ENCODE data around the gene GTF2H4. TPM values are rescaled to one million over a fixed set of nuclear protein-coding genes. Genes with fewer than 3 reads are reported as not detected.

Gene GTF2H4
- polyA plus RNA-seq, 1 donor from 2014 or later: 101 TPM

DNA sequence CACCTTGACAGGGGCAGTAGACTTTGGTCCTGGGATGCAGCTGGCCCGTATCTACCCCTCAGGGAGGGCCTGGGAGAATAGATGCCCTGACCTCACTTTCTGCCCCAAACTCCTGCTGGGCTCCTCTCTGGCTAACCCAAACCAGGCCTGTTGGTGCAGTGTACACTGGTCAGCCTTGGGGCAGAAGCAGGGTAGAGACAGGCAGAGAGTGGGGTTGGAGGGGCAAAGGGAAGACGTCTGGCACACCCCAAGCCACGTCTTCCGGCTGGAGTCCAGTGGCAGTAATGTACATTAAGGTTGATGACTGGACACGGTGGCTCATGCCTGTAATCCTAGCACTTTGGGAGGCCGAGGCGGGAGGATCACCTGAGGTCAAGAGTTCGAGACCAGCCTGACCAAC lies 14.3 kb upstream of the GTF2H4 start:
- no peak overlapping the region for H2AFZ ChIP-seq (ENCODE audit: low read depth, low read length)
- H3K9me2 ChIP-seq (ENCODE audit: insufficient read depth, low read length): no peaks in the 10 kb centered on the region
- H3K4me3 ChIP-seq (ENCODE audit: low read length): no peak overlapping the region
- H4K20me1 ChIP-seq (ENCODE audit: insufficient read depth): peaks cover 5% of the 10 kb centered on the region
- H3K27ac ChIP-seq (ENCODE audit: low read length): no peak overlapping the region
- no peaks in the 10 kb centered on the region for H3F3A ChIP-seq (ENCODE audit: insufficient read depth, low read length, poor library complexity, severe bottlenecking)
- no peak overlapping the region for H3K9ac ChIP-seq (ENCODE audit: low read length)
- no peaks in the 10 kb centered on the region for H3K27me3 ChIP-seq (ENCODE audit: insufficient read depth, low read depth, low read length)
- no peak for TF ChIP-seq MXI1 (conservative IDR thresholded peaks at IDR 0.05; ENCODE audit: poor library complexity, severe bottlenecking)
- TF ChIP-seq RAD21 (conservative IDR thresholded peaks at IDR 0.05): no peak
- TF ChIP-seq POLR2AphosphoS5 (IDR thresholded peaks at IDR 0.05): no peak
- no peak for TF ChIP-seq SMC3 (conservative IDR thresholded peaks at IDR 0.05; ENCODE audit: poor library complexity)
- TF ChIP-seq EP300 (conservative IDR thresholded peaks at IDR 0.05; ENCODE audit: poor library complexity, severe bottlenecking): no peak
- TF ChIP-seq, protein P1, sequence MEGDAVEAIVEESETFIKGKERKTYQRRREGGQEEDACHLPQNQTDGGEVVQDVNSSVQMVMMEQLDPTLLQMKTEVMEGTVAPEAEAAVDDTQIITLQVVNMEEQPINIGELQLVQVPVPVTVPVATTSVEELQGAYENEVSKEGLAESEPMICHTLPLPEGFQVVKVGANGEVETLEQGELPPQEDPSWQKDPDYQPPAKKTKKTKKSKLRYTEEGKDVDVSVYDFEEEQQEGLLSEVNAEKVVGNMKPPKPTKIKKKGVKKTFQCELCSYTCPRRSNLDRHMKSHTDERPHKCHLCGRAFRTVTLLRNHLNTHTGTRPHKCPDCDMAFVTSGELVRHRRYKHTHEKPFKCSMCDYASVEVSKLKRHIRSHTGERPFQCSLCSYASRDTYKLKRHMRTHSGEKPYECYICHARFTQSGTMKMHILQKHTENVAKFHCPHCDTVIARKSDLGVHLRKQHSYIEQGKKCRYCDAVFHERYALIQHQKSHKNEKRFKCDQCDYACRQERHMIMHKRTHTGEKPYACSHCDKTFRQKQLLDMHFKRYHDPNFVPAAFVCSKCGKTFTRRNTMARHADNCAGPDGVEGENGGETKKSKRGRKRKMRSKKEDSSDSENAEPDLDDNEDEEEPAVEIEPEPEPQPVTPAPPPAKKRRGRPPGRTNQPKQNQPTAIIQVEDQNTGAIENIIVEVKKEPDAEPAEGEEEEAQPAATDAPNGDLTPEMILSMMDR (IDR thresholded peaks at IDR 0.05; ENCODE audit: poor library complexity, severe bottlenecking): no peak
- TF ChIP-seq, protein P2, sequence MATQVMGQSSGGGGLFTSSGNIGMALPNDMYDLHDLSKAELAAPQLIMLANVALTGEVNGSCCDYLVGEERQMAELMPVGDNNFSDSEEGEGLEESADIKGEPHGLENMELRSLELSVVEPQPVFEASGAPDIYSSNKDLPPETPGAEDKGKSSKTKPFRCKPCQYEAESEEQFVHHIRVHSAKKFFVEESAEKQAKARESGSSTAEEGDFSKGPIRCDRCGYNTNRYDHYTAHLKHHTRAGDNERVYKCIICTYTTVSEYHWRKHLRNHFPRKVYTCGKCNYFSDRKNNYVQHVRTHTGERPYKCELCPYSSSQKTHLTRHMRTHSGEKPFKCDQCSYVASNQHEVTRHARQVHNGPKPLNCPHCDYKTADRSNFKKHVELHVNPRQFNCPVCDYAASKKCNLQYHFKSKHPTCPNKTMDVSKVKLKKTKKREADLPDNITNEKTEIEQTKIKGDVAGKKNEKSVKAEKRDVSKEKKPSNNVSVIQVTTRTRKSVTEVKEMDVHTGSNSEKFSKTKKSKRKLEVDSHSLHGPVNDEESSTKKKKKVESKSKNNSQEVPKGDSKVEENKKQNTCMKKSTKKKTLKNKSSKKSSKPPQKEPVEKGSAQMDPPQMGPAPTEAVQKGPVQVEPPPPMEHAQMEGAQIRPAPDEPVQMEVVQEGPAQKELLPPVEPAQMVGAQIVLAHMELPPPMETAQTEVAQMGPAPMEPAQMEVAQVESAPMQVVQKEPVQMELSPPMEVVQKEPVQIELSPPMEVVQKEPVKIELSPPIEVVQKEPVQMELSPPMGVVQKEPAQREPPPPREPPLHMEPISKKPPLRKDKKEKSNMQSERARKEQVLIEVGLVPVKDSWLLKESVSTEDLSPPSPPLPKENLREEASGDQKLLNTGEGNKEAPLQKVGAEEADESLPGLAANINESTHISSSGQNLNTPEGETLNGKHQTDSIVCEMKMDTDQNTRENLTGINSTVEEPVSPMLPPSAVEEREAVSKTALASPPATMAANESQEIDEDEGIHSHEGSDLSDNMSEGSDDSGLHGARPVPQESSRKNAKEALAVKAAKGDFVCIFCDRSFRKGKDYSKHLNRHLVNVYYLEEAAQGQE (IDR thresholded peaks at IDR 0.05; ENCODE audit: borderline replicate concordance): no peak
- no peak for TF ChIP-seq TAF1 (IDR thresholded peaks at IDR 0.05; ENCODE audit: low read depth)
- TF ChIP-seq EZH2 (IDR thresholded peaks at IDR 0.05; ENCODE audit: borderline replicate concordance, insufficient read depth, low read length, poor library complexity, severe bottlenecking): no peak
- no peak overlapping the region for H3K4me2 ChIP-seq (ENCODE audit: low read length)
- H3K9me3 ChIP-seq (ENCODE audit: low read length): no peaks in the 10 kb centered on the region
- peaks cover 28% of the 10 kb centered on the region for H3K79me2 ChIP-seq (replicated peaks; ENCODE audit: insufficient read depth, low read length)
- H3K36me3 ChIP-seq (ENCODE audit: insufficient read depth, low read length): peaks cover 10% of the 10 kb centered on the region

DNA sequence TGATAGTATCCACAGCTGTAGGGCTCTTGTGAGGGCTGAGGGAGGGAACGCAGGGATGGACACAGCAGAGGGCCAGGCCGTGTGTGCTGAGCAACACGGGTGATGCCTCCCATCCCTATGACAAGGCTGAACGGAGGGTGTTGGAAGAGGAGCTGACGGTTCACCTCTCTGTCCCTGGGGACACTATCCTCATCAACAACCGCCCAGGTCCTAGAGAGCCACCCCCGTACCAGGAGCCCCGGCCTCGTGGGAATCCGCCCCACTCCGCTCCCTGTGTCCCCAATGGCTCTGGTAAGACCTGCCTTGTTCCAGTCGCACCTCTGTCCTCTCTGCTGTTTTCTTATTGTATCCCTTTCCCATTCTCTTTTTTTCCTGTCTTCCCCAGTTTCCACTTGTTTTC lies 13.6 kb upstream of the GTF2H4 start:
- Histone ChIP-seq H2AFZ (ENCODE audit: low read depth, low read length) (no peak overlapping the region), H3K79me2 (replicated peaks; ENCODE audit: insufficient read depth, low read length) (peaks cover 21% of the 10 kb centered on the region), H3K4me2 (ENCODE audit: low read length) (no peak overlapping the region), H3K9ac (ENCODE audit: low read length) (no peak overlapping the region), H4K20me1 (ENCODE audit: insufficient read depth) (no peaks in the 10 kb centered on the region), H3K9me3 (ENCODE audit: low read length) (no peaks in the 10 kb centered on the region), H3K9me2 (ENCODE audit: insufficient read depth, low read length) (no peaks in the 10 kb centered on the region), H3K27me3 (ENCODE audit: insufficient read depth, low read depth, low read length) (no peaks in the 10 kb centered on the region), H3F3A (ENCODE audit: insufficient read depth, low read length, poor library complexity, severe bottlenecking) (no peaks in the 10 kb centered on the region), H3K36me3 (ENCODE audit: insufficient read depth, low read length) (peaks cover 10% of the 10 kb centered on the region), H3K27ac (ENCODE audit: low read length) (no peak overlapping the region), H3K4me3 (ENCODE audit: low read length) (no peak overlapping the region)
- TF ChIP-seq EP300 (conservative IDR thresholded peaks at IDR 0.05; ENCODE audit: poor library complexity, severe bottlenecking): no peak
- TF ChIP-seq, protein P1 (IDR thresholded peaks at IDR 0.05; ENCODE audit: poor library complexity, severe bottlenecking): no peak
- TF ChIP-seq TAF1 (IDR thresholded peaks at IDR 0.05; ENCODE audit: low read depth): no peak
- TF ChIP-seq RAD21 (conservative IDR thresholded peaks at IDR 0.05): no peak
- TF ChIP-seq SMC3 (conservative IDR thresholded peaks at IDR 0.05; ENCODE audit: poor library complexity): no peak
- no peak for TF ChIP-seq POLR2AphosphoS5 (IDR thresholded peaks at IDR 0.05)
- no peak for TF ChIP-seq EZH2 (IDR thresholded peaks at IDR 0.05; ENCODE audit: borderline replicate concordance, insufficient read depth, low read length, poor library complexity, severe bottlenecking)
- TF ChIP-seq MXI1 (conservative IDR thresholded peaks at IDR 0.05; ENCODE audit: poor library complexity, severe bottlenecking): no peak
